Renal pelvis (tissue), 4 donors: ENCODE measurements around the gene KCND1. TPM values are rescaled to one million over a fixed set of nuclear protein-coding genes. Genes with fewer than 3 reads are reported as not detected.

Experiments
- DNase-seq: peaks from one replicate; pipeline ENCODE4 v3.0.0-alpha.2; 2013
- polyA plus RNA-seq, 3 donors: library from polyadenylated mRNA; unstranded; fragments of 120-200 nt; gene quantifications; one replicate each; pipeline ENCODE4 v1.2.1, GENCODE V29; 2013; ENCODE audit not compliant: insufficient read length in 3 of 3

The KCND1 gene
- polyA plus RNA-seq, 3 donors: 2.9 to 3.9 (median 3.0) TPM

DNA sequence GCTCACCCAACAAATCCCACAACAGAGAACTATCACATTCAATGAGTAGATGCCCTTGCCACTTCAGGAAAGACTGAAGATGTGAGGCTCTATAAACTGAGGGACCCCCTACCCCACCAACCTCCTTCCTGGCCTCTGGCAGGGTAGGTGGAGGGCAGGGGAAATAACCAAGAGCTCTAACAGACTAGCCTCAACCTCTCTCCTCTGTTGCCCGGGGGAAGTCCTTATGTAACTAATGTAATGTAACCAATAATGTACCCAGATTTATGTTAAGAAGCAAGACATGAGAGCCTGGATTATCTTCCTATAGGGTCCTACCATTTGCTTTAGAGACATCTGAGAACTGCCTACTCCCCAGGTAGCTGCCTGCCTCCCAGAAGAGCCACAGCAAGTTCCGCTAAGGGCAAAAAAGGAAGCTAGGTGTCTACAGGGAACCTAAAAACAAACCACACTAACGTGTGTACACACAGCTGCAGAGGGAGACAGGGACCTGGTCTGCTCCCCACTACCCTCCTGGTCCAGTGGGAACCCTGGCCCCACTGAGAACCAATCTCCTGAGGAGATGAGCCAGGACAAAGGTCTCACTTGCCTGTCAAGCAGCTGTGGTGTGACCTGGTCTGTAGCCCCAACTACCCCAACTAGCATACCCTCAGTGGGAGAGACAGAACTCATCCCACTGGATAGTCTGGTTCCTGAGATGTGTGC is 32.0 kb downstream of the KCND1 start:
- no peak for DNase-seq

DNA sequence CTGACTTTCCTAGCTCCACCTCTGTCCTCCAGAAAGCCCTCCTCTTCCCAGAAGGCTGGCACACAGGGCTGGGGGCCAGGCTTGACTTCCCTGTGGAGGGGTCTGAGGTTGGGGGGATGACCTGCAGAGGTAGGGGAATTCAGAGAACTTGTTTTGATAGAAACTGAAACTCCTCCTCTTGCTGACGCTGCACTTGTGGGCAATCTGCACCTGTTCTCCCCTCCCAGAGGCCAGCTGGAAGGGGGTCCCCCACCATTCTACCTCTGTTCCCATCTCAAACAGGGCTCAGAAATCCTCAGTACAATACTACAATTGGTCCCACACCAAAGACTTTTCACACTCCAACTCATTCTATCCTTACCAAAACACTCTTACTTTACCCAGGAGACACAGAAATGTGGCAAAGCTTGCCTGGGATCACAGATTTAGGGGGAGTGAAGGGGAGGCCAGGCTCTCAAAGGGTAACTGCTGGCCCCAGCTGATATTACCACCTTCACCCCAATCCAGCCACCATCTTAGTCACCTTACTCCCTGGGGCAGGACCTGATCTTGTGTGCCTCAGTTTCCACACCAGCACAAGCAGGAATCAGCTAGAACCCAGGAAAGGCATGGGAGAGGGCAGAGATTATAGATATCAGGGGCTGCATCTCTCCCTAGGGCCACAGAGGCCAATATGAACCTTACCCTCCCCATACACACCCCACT is 32.8 kb downstream of the KCND1 start:
- no peak for DNase-seq

DNA sequence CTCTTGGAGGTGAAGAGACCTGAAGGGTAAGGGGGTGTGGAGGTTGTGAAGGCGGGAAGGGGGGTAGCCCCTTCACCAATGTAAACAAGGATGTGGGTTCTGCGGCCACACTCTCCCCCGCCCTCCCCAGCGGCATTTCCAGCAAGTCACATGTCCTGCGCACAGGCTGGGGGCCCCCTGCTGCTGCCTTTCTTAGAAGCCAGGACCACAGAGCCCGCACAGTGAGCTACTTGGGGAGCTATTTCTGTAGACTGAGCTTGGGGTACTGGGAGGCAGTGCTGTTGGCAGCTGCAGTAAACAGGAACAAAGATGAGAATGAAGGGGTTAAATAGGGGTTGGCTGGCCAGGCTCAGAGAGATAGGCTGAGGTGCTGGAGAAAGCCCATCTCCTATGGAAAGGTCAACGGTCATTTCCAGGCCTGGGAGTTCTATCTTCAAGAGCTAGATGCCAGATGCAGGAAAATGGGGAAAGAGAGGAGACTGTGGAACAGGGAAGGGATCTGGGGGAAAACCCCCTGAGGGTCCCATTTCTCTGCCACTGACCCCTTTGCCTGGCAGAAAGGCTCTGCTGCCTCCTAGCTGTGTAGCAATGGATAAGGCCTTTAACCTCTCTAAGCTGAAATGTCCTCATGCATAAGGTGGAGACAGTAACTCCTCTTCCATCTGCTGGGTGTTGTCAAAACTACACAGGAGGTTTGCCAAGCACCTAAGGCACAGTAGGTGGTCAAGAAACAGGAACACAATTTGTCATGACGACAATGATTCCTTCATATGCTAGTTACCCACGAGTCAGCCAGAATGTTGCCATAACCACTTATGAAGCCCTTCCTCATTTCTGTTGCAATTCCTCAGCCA is 34.4 kb downstream of the KCND1 start:
- DNase-seq: no peak

DNA sequence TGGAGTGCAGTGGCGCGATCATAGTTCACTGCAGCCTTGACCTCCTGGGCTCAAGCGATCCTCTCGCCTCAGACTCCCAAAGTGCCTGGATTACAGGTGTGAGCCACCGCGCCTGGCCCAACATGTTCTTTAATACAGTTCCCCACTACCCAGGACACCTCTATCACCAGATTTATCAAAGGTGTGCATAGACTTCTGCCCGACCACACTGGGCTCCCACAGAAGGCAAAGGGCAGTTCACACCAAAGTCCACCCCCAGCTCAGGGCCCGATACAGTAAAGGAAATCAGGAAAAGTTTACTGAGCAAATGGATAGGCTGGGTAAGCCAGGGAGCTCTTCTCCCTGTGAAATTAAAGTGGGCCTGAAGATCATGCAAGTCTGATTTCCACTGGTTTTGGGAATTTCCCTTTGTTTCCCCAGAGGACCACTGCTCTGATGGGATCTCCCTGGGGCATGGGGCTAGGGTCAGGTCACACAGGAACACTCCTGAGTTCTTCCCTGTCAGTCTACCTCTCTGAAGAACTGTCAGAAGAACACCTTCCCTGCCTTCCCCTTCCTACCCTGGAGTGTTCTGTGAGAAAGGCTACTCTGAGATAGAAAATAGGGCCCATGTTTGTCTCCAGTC is 35.1 kb downstream of the KCND1 start:
- no peak for DNase-seq

DNA sequence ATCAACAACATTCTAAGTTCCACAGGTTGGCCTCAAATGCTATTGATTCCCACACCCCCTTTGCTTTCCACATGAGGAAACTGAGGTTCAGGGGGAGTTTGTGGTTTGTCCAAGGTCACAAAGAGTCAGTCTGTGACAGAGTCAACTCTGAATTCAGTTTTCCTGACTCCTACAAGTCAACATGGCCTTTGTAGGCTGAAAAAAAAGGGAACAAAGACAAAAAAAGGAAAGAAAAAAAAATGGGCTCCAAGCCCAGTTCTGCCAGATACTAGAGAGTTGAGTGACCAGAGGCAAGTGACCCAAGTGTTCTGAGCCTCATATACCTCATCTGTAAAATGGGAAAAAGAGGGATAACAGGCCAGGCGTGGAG is 36.4 kb downstream of the KCND1 start:
- DNase-seq: no peak

DNA sequence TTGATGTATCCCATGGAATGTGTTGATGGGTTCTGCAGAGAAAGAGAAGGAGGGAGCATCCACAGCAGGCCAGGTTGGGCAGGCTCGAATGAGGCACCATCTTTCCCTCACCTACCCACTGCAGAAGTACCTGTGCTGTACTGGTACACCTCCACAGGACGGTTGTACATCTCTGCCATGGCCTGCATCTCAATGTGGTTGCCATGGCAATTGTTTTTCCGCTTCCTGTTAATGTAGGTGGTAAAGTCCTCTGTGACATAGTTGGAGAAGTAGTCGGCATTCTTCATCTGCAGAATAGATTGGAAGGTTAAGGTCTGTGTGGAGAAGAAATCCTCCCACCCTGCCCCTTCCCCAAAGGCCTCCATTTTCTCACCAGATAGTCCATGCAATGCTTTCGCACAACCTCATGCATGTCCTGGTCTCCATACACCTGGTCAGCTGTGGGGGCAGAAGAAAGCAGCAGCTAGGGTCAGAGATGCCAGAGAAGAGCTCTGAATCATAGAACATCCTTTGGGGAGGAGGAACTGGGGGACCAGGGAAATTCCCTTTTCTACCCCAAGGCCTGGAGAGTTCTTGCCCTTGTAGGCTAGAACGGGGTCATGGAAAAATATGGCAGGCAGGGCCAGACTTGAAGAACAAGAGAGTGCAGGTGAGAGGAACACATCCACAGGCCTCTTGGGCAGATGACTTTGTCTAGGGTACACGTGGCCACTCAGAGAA is 36.9 kb downstream of the KCND1 start:
- no peak for DNase-seq

DNA sequence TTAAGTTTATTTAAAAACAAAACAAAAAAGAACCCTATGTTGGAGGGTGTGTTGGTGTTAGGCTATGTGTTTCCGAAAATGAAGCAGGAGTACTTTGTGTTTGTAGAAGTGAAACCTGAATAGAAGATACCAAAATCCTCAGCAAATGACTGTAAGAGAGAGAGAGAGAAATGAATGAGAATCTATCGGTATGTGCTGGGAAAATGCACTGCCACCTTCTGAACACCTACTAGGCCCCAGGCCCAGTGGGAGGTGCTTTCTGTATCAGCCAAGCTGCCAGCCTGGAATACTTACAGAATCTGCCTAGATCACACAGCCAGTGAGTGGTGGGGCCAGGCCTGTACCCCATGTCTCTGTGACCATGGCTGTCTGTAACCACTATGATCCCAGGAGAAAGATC is 37.9 kb downstream of the KCND1 start:
- no peak for DNase-seq

DNA sequence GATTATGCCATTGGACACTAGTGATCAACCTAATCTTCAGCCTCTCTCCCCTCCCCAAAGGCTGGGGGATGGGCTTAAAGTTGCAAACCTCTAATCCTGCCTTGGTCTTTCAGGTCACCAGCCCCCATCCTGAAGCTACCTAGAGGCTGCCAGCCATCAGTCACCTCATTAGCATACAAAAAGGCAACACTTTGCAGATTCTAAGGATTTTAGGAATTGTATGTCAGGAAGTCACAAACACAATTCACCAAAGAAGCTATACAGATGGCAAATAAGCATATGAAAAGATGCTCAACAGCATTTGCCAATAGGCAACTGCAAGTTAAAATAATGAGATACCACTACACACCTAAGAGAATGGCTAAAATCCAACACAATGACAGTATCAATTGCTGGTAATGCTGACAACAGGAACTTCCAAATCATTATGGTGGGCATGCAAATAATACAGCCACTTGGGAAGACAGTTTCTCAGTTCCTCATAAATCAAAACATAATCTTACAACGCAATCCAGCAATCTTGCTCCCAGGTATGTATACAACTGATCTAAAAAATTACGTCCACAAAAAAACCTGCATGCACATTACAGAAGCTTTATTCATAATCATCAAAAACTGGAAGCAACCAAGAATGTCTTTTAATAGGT is 43.8 kb downstream of the KCND1 start:
- DNase-seq: no peak

DNA sequence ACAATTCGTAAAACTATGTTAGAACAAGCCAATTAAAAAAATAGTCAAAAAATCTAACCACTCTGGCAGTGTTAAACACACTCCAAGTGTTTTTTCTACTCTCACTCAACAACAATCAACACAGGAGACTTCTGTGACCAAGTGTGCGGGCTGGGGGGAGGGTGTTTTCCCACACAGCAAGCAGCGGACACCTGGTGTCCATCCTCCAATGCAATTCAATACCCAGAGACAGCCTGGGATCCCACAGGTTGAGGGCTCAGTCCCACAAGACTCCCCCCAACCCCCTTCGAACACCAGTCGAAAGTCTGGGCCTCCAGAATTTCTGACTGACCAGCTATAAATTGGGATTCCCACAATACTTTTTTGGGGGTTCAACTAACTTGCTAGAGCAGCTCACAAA is 44.5 kb downstream of the KCND1 start:
- DNase-seq: no peak

DNA sequence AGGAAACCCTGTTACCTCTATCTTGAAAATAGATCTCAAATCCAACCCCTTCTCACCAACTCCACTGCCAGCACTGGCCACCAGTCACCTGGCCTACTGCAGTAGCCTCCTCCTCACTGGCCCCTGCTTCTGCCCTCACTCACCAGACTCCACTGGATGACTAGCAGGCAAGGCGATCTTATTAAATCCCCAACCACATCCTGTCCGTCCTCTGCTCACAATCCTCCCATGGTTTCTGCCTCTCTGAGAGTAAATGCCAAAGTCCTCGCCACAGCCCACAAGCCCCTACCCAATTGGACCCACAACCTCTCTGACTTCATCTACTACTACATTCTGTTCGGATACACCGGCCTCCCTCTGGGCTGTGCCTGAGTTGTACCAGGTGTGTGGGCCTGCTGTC is 47.4 kb downstream of the KCND1 start:
- no peak for DNase-seq

DNA sequence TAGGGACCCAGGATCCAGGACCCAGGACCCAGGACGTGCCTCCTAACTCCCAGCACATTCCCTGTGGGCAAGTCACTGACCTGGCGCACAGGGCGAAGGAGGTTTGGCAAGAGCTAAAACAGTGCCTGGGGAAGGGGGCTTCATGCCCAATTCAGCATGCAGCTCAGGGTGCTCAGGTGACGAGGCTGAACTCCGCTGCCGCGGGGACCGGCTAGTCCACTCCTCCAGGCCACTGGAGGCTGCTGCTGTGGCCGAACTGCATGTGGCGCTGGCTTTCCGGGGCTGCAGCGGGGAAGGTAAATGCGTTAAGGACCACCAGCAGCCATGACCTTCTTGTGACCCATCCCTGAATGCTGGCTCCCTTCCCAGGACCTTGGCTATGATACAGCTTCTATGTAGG is 47.9 kb downstream of the KCND1 start:
- DNase-seq: no peak

DNA sequence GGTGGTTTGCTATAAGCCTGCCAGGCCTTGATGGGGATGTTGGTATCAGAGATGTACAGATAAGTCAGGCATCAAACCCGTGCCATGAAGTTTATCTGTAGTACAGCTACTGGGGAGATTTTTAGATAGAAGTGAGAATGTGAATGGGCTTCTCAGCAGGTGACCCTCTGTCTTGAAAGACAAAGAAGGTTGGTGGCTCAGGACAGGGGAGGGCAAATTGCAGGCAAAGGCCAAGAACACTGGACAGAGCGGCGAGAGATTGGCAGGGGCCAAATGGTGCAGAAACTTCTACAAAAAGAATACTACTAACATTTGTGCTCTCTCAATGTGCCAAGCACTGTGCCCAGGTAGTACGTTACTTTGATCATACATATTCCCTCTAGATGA is 50.9 kb downstream of the KCND1 start:
- no peak for DNase-seq

DNA sequence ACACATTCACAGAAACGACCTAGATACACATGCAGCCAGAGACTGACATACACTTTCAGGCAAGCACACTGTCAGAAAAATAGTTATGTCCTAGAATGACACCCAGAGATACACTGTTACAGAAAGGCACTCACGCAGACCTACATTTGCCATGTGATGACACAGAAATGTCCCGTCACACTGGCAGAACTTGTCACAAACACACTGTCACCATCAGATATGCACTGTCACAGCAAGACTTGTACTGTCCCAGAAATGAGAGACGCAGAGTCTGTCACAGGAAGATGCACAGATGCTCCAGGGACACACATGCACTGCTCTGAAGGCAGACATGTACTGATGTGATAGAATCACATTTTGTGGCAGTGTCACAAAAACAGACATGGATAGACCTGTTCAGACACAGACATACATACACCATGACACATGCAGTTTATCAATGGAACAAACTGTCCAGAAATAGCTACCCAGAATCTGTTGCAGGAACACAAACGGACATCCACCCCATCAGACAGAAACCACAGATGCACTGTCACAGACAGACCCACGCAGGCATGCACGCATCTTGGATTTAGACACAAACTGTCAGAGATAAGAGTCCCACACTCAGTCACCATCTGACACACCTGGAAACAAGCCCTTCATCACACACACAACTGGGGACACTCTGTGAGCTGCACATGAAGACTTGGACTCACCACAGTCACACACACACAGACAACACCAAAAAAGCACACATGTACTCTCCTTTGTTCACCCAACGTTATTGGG is 51.5 kb downstream of the KCND1 start:
- no peak for DNase-seq

DNA sequence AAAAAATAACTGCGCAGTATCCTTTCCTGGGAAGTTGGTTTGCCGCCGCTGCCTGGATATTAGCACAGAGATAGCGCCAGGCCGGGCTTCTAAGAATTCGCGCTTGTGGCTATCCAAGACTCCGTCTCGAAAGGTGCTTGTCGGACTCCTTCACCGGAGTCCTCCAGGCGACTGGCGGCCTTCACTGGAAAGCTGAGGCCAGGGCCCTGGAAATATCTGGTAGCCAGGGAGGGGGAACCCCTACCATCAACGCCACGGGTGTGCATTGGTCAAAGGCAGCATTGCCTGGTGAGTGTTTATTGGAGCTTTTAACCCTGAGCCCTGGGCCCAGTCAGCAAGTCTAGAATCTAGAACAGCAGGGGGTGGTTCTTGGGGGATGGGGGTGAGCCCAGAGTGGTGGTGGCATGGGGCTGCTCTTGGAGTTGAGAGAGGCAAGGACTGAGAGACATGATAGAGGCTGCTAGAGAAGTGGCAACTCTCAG is 52.2 kb downstream of the KCND1 start:
- no peak for DNase-seq

DNA sequence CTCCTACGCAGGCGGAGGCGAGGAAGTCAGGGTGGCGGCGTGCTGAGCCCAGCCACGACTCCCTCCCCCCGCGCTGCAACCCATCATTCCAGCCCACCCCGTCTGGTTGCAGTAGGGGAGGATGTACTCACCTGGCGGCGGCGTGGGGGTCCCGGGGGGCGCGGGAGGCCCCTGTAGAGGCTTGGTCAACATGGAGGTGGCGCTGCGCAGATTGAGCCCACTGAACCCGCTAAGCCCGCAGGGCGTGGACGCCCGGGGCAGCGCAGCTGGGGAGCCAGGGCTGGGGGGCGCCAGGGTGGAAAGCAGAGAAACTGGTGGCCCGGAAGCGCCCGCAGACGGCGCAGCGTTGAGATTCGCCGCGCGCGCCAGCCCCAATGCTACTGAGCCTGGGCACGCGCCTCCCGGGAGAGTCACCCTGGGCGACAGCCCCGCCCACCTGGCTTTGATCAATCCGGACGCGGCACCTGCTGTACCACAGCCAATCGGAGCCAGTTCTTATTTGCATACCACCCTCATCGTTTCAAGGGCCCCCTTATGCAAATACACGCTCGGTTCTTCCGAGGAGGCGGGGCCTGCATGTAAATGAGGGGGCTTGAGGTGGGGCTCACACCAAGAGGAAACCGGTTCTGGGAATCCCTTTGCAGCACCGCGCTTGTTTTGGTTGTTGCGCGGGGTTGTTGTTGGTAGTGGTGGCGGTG is 52.9 kb downstream of the KCND1 start, which contains the start of gene PIM2:
Gene PIM2 (minus strand): TSS at position 382 of the 698 bp plus-strand sequence. CDS start 190 bp downstream, at position 192.
- peak; percentile 87 for DNase-seq

DNA sequence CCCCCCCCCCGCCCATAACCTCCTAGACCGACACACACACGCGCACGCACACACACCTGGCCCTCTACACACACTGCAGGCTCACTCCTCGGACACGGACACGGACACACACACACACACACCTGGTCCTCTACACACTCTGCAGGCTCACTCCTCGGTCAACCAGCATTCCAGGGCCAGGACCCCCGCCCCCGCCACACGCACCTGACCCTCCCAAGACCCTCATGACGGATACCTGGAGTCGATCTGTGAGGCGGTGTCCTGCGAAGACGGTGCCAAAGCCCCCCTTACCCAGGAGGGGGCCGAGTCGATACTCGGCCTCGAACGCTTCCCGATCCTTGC is 53.4 kb downstream of the KCND1 start:
- DNase-seq: no peak

DNA sequence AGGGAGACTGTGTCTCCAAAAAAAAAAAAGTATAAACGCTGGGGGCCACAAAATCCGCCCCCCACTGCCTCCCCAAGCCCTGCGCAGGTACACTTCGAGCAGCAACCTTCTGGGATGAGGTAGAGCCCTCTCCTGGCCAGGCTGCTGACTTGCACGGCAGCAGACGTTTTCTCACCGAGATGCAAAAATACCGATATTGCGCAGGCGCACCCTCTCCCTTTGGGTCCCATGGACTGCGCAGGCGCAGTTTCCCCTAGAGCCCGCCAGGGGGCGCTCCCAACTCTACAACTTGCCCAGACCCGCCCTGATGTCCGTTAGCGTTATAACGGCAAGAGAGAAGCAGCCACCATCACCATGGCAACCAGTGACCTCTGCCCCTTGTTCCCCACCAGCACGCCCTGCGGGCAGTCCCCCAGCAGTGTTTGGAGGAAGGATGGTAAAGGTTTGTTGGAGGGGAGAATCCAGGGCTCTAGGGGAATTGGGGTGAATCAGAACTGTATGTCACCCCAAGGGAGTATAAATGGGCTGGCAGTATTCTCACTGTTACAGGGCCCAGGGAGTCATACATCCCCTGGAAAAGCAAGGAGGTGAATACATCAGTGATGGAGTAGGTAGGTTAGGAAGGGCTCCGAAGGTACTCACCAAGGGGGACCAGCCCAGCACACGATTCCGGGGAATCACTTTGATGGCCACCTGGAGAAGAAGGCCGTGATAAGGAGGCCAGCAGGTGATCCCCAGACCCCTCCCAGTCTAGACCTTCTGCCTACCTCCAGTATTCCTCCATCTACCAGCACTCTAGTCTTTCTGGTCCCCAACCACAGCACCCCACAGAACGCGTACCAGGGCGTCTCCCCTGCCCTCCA is 54.3 kb downstream of the KCND1 start:
- DNase-seq: peak; percentile 85
